ENCODE measurements around the gene PHF21B.

PHF21B gene

DNA sequence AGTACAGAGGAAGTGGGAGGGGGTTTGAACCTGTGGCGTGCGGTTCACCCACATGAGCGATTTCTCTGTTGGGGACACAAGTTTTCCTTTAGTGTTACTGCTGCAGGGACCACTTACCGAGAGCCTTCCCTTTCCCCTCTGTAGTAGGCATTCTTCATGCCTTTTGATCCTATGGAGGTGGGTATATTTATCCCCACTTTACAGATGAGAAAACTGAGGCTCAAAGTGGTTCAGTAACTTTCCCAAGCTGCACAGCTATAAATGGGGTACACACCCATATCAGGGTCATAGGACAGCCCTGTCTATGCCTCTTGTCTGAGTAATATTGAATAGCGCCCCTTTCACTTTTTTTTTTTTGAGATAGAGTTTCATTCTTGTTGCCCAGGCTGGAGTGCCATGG, 3.3 kb upstream of the PHF21B start:
- DNase-seq (ENCODE audit: low read depth) = no peak

DNA sequence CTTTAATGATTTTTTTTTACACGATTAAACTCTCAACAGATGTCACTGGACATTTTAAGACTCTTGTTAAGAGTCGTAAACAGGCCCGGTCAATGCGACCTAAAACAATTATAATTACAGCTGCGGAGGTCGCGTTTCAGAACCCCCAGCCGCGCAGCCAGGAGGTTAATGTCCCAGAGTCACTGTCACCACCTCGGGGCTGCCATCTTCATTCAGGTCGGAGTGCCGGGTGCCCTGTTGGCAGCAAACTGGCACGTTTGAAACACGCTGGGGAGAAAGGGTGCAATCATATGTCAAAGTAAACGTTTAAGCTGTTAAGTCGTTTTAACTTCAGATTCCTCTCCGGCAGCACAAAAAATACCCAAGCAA, 711 bp upstream of the PHF21B start:
- DNase-seq (ENCODE audit: low read depth) = no peak

DNA sequence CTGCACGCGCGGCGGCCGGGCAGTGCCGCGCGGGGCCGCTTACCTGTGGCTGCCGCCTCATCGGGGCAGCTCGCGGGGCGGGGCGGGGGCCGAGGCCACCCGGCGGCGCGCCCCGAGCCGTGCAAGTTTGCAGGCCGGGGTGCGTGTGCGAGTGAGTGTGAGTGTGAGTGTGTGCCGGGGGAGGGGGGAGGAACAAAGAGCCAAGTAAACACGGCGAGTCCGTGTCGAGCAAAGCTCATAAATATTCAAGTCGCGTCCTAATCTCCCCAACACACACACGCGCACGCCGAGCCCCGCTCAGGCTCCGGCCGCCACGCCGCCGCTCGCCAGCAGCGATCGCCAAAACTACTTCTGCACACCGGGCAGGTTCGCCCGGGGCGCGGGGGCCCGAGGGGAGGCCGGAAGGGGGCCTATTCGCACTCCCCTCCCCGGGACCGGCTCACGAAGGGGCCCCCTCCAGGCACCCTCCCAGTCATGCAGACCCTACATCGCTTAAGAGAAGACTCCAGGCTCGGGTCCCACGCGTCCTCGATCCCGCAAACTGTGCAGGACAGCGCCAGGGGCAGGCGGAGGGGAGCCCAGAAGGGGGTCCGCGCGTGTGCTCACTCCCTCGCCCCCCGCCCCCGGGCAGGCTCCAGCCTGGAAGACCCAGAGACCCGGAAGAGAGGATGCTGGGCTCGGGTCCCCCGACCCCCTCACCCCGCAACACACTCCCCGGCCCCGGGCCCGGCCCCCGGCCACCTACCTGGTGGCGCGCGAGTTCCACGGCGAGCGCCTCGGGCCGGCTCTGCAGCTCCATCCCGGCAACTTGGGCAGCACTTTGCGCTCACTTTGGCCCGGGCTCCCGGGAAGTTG, 827 bp downstream of the PHF21B start:
- DNase-seq (ENCODE audit: low read depth) = no peak

DNA sequence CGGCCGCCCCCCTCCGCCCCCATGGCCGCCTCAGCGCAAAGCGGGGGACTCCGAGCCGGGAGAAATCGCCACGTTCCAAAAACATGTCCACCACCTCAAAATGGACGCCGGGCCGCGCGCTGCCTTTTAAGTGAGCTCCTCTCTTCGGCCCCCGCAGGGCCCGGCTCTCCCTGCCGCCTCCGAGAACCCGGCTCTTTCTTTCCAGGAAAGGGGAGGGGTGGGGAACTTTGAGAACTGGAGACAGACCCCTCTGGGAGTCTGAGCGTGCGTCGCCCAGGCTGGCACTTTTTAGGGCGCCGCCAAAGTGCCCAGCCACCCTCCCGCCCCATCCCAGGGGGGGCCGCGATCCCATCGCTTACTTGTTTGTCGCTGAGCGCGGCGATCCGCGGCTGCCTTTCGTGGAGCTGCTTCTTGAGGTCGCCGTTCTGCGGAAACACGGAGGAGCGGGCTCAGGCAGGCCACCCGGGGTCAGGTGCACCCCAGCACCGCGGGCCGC, 1.6 kb downstream of the PHF21B start:
- DNase-seq (ENCODE audit: low read depth) = no peak

DNA sequence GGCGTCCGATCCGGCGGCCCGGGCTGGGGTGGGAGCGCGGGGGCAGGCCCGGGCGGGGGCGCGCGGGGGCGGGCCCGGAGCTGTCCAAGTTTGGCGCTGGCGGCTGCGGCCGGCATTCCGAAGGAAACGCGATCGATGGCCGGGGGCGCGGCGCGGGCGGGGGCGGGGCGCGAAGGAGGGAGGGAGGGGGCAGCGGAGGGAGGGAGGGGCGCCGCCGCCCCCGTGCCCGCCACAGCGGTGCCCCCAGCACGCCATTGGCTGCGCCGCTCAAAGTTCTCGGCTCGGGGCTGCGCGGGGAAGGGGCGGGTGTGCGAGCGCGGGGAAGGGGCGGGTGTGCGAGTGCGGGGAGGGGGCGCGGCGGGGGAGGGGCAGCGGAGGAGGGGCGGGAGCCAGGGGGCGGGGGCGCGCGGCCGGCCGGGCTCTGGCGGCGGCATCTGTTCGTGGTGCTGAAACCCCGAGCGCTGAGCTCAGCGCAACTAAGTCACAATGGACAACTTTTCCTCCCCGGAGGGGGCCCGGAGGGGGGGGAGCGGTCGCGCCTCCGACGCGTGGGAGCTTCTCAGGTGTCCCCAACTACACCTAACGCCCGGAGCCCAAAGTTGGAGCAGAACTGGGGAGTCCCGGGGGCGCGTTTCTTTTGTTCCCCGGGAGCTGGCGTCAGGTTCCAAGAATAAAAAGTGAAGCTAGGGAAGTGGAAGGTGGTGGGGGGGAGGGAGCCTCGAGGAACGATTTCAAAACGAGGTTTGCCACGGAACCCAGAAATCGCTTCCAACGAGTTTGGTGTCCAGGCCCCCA, 2.2 kb downstream of the PHF21B start:
- DNase-seq (ENCODE audit: low read depth) = no peak

DNA sequence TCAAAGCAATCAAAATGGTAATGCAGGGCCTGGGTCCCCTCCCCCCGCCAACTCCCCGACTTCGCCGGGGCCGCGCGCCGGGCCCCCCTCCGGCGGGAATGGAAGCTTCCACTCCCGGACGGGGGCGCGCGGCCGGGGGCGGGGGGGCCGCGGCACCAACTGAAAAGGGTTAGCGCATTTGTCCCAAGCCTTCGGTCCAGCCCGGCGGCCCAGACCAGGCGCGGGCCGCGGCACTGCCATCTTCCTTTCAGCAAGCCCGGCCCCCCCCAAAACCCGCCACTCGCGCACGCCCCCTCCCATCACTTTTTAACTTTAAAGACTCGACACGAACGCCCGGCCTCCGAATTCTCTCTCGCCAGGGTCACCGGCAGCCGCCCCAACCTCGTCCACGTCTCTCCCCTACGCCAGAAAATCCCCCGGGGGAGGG, 2.8 kb downstream of the PHF21B start:
- DNase-seq (ENCODE audit: low read depth) = no peak

DNA sequence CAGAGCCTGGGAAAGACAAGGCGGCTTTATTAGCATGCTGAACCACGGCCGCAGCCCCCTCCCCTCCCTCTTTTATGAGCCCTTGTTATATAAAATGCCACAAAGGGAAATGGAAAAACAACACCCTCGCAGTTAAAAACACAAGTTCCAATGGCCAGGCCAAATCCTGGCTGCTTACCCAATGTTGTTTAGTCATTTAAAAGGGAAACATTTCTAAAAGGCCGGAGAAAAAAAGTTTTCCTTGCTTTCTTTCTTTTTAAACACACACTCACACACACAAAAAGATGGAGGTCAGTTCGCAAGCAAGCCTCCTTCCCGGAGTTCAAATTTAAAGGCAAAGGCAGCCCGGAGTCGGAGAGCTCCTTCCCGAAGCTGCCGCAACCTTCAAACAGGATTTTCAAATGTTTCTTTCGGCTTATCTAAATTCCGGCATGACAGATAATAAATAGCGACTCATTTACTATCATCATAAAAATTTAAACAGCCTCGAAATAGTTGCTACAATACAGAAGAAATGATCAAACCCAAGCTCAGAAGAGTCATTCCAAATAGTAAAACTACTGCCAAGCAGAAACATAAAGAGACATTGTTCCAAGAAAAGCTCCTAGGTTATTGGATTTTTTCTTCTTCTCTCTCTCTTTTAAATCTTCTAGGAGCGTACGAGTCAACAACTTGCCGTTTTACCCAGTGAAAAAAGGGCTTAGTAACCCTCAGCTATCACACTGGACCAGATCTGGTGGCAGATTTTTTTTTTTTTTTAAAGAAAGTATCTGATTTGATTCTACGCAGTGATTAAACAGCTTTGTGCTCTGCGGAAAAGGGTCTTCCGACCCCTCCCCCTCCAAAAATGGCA, 3.5 kb downstream of the PHF21B start:
- DNase-seq (ENCODE audit: low read depth) = no peak

DNA sequence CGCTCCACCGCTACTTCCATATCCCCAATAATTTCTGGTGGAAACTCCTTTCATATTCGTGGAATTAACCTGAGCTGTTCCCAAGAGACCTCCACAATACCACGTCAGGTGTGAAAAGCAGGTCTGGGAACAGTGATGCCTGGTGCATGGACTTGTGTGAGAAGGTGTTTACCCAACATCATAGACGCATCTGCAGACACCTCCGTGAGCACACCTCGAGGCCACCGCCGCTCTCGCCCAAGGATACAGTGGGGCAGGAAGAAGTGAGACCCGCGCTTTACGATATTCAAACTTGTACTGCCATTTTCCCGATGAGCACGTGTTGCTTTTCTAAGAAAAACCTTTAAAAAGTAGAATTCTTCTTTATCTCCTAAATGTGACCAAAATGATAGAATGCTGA, 8.2 kb downstream of the PHF21B start:
- no peak for DNase-seq (ENCODE audit: low read depth)

DNA sequence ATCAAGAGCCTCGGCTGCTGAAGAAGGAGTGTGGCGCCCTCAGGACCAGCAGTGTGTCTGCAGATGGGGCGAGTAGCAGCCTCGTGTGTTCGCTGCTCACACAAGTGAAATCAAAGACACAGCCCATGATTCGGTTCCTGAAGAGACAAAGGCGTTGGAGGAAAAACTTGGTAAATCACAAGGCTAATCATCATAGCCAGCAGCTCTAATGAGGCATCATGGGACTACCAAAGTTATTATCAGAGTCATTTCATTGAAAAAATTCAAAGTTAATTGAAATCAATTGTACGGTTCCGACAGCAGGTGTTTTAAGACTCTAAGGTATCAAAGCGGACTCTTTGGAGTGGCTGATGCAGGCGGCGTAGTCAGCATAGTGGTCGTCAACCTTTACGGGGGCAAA, 9.5 kb downstream of the PHF21B start:
- DNase-seq (ENCODE audit: low read depth) = no peak

DNA sequence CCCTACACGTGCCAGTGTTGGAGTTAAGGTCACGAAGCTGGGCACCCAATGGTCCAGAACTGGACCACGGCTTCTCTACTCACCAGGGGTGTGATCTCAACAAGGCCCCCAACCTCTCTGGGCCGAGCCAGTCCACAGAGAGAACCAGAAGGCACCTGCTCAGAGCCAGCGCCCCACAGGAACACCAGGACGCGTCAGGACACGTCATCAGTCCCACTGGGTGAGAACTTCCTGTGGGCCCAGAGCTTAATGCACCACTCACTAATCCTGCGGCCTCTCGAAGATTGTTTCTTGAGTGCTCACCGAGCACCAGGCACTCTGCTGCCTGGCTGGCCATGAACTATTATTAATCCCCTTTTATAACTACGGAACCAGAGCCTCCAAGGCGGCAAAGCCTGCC, 10.1 kb downstream of the PHF21B start:
- no peak for DNase-seq (ENCODE audit: low read depth)

DNA sequence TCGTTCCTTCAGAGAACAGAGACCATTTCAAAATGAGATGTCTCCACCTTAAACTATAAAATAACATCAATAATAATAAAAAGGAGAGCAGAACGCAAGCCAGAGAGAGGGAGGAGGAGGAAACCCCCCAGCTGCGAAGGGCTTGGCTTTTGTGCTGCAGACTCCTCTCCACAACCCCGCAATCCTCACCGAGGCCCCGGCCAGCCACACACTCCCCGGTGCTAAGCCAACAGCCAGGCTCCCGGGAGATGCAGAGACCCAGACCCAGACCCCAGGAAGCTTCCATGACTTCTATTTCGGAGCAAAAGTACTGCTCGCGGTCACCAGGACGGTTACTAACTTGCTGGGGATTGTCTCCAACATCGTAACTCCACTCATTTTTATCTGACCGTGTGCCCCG, 10.6 kb downstream of the PHF21B start:
- no peak for DNase-seq (ENCODE audit: low read depth)

DNA sequence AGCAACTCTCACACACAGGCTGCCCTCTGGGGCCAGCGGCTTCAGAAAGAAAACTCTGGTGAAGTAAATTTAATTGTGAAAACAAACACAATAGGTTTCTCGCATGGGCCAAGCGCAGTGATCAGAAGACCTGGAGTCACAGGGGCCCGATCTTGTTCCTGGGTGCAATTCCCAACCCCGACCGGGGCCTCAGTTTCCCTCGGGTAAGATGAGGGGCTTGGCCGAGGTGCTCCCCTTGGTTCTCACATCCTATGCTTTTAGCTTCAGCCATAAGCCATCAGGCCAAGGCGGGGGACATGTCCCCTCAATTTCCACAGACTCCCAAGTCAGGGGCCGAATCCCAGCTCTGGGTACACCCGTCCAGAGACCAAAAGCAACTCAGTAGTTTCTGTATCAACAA, 11.5 kb downstream of the PHF21B start:
- no peak for DNase-seq (ENCODE audit: low read depth)

DNA sequence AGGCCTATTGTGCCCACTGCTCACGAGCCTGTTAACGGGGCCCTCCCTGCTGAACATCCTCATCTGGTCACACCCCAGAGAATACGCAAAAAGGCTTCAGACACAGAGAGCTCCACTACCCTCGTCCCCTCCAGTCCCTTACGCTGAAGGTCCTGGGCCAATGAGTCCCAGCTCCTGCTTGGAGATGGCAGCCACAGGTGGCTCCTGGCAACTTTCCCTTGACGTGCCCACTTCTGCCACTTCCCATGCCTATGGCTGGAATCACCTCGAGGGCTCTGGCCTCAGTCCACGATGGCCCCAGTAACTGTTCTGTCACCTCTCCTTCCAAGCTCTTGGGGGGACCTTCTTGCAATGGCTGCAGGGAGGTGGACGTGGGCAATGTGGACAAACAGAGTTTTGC, 12.7 kb downstream of the PHF21B start:
- no peak for DNase-seq (ENCODE audit: low read depth)

DNA sequence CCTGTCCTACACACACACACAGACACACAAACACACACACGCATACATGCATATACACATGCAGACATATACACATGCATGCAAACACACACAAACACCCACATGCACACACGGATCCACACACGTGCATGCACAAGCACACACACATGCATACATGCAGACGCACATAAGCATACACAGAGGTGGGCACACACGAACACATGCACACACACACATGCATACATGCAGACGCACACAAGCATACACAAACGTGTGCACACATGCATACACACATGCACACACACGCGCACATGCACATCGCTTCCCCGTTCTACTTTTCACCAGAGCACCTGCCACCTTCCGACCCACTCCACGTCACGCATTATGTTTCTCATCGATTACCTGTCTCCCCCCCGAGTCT, 13.2 kb downstream of the PHF21B start:
- DNase-seq (ENCODE audit: low read depth) = no peak

DNA sequence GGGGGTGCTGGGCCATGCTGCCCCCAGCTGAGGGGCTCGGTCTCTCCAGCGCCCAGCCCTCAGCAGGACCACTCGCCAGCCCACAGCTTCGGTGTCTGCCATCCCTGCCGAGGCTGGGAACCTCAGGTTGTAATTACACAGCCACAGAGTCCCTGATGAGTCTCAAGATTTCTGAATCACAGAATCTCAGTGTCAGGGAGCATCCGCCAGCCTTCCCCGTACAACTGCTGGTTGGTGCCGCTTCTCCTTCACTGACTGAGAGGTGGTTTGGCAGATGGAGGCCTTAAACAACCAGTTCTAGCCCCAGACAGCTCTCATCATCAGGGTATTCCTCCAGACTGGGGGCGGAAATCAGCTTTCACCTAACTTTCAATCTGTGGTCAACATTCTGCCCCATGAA, 13.7 kb downstream of the PHF21B start:
- DNase-seq (ENCODE audit: low read depth) = no peak

DNA sequence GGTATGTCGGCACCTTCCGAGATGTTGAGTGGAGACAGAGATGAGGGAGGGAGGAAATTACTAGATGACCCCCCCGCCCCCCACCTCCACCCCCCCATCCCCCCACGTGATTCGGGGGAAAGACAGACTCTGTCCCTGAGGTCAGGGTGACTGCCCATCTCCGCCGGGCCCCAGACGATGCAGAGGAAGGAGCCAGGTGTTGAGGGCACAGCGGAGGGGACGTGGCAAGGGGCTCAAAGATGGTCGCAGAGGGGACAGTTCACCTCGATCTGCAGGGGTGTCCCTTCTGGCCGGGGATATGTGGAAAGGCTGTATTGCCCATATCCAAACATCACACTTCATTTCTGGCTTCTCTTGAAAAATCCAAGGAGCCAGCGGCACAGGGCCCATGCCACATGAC, 14.1 kb downstream of the PHF21B start:
- DNase-seq (ENCODE audit: low read depth) = no peak

DNA sequence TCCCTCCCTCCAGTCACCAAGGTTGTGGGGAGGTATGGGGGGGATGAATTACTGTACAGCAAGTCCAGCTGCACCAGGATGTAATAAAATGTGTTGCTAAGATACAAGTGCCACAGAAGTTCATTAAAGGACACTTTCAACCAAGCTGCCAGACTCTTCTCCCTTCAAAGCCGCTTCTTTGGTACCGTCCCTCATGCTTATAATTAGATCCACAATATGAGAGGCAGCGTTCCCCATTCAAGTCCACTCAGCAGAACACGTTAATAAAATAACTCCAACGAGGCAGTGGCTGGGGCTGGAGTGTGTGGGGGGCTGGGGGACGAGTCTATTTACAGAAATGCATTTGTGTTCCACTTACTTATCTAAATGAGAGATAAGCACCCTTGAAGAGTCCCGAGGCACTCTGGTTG, 14.7 kb downstream of the PHF21B start:
- DNase-seq (ENCODE audit: low read depth) = no peak

DNA sequence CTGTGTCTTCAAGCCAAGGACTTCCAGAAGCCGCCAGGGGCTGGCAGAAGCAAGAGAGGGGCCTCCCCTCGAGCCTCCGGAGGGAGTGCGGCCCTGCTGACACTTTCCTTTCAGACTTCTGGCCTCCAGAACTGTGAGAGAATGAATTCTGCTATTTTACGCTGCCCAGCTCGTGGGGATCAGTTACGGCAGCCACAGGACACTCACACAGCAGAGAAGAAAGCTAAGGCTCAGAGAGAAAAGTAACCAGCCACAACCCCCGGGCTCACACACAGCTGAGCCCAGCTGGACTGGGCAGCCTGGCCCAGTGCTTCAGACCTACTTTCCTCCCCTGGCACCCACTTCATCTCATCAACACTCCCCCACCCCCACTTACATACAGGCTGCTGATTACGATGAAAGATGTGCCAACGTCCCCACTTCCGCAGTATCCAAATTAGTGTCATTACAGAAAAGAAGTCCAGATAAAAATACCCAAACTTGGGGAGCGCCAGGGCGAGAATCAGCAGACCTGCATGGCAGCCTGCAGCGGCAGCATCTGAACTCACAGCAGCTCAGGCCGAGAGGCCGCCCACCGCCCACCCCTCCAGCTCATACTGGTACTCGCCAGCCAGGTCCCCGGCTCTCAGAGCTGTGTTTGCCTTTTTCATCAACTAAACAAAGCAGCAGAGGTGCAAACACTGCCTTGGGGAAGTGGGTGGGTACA, 15.3 kb downstream of the PHF21B start:
- no peak for DNase-seq (ENCODE audit: low read depth)

DNA sequence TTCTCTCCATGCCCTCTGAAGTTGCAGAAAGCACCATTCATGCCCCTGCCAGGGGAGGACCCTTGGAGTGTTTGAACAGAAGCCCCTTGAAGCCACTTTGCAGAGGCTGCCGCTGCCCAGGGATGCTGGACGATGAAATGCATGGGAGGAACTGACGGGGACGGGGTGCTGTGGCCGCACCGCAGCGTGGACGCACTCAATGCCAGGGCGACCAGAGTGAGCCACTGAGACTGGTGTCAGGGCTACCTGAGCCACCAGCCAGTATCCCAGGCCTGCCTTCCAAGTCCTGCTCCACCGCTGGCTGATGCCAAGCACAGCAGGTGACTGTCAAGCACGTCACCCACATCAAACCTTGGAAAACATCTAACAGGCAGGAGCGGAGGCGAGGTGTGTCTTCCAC, 17.6 kb downstream of the PHF21B start:
- DNase-seq (ENCODE audit: low read depth) = no peak

DNA sequence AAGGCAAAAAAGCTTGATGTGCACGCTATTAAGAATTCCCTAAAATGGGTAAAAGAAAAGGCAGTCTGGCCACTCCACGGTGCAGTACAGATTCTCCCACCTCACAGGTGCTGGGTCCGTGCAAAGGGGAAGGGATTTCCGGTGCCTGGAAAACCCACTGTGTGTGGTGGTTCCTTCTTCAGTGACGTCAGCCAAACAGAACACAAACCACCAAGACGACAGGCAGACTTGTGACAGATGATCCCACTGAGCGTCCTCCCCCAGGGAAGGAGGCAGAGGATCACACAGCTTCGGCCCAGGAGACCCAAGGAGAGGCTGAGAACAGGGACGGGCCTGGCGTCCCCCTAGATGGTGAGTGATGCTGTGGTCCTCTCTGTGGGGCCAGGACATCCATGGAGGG, 18.6 kb downstream of the PHF21B start:
- no peak for DNase-seq (ENCODE audit: low read depth)

DNA sequence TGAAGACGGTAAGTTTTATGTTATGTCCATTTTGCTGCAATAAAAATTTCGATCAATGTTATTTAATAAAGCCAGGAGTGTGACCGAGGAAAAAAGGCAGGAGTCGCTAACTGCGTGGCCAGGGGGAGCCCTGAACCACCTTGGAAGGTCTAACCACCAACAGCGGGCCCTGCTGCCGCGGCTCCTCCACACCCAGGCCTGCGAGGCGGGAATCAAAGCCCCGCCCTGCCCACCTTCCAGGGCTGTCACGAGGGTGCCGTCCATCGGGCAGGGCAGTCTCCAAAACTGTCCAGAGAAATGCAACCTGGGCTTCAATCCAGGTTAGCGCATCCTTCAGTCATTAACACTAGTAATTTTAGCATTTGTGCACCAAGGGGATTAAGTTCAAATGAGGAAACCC, 19.0 kb downstream of the PHF21B start:
- no peak for DNase-seq (ENCODE audit: low read depth)

DNA sequence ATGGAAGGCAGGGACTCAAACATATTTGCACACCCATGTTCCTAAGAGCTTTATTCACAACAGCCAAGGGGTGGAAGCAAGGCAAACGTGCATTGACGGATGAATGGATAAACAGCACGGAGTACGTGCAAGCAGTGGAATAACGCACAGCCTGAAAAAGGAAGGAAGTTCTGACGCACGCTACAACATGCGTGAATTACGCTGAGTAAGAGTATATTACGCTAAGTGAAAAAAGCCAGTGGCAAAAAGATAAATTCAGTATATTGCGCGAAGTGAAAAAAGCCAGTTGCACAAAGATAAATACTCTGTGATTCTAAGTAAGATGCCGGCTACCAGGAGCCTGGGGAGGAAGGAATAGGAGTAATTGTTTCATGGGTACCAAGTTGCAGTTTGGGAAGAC, 19.5 kb downstream of the PHF21B start:
- DNase-seq (ENCODE audit: low read depth) = no peak

Measured in stimulated activated CD8-positive, alpha-beta memory T cell treated with anti-CD3 and anti-CD28 coated beads, Interleukin-12 subunit alpha, Interleukin-12 subunit beta, amount 100 ng/mL, for 1 hour (primary cell).